Renal cortical epithelial cell (primary cell): ENCODE data around the gene EIF2B2. TPM values are rescaled to one million over a fixed set of nuclear protein-coding genes. Genes with fewer than 3 reads are reported as not detected.

Source experiments
- DNase-seq: peaks from one replicate; pipeline ENCODE4 v3.0.0-alpha.2; 2011; ENCODE audit warnings: low read depth
- total RNA-seq: library from RNA; depleted of rRNA; stranded (reverse); fragments of >200 nt; gene quantifications from 2 replicates; pipeline ENCODE4 v1.2.3, GENCODE V29; 2014

Gene EIF2B2
- total RNA-seq, 1 donor from 2014 or later = 54.4 TPM

DNA sequence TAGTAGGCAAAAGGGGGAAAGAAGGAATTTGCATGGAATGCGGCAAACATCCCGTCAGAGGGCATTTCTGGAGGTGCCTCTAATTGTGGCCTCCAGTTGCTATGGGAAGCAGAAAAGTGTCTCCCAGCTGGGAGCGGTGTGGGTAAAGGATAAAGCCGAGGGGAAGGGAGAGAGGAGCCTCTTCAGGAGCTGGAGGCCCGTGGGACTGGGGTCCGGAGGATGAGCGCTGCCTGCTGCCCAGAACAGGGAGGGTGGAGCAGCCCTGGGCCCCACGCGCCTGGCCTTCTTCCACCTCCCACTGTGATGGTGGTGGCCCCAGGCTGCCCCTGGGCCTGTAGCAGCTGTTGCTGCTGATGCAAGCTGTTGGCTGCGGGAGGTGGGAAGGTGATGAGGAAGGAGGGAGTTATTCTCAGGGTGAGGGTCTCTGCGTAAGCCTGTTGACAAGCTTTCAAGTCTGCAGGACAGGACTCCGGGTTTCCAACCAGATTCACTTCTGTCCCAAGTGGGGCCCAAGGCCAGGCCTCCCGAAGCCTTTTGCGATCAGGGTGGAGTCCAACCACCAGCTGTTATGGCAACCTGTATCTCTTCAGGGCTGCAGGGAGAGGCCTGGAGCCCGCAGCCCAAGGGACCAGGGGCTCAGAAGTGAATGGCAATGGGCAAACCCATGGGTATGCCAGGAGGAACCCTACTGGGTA lies 28.2 kb upstream of the EIF2B2 start:
- DNase-seq = no peak

DNA sequence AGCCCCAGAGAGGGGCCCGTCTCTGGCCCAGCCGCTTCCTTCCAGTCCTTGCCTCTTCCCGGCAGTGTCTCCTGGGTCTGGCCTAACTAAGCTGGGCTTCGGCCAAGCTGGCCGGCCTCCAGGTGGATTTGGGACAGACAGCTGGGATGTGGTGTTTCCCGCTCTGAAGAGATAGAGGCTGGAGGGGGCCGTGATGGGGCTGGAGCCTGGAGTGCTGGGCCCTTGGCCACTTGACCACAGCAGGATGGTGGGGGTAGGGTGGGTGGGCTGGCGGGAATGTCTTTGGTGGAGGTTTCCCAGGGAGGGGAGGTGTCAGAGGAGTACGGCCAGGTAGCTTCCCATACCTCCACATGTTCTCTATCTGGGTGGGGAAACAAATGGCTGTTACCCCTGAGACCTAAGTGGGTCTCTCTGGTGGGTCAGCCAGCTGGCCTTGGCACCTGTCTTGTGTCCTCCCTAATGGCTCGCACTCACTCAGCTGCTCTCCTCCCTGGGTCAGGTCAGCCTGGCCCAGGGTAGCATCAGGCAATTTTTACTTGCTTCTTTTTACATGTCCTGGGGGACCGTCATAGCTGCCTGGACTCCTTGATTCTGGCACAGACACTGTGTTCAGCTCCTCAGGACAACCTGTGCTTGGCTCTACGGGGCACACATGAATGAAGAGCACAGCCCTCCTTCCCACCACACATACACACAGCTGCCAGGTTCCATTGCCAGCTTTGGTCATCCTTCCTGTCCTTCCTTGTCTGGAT lies 27.5 kb upstream of the EIF2B2 start:
- DNase-seq = no peak

DNA sequence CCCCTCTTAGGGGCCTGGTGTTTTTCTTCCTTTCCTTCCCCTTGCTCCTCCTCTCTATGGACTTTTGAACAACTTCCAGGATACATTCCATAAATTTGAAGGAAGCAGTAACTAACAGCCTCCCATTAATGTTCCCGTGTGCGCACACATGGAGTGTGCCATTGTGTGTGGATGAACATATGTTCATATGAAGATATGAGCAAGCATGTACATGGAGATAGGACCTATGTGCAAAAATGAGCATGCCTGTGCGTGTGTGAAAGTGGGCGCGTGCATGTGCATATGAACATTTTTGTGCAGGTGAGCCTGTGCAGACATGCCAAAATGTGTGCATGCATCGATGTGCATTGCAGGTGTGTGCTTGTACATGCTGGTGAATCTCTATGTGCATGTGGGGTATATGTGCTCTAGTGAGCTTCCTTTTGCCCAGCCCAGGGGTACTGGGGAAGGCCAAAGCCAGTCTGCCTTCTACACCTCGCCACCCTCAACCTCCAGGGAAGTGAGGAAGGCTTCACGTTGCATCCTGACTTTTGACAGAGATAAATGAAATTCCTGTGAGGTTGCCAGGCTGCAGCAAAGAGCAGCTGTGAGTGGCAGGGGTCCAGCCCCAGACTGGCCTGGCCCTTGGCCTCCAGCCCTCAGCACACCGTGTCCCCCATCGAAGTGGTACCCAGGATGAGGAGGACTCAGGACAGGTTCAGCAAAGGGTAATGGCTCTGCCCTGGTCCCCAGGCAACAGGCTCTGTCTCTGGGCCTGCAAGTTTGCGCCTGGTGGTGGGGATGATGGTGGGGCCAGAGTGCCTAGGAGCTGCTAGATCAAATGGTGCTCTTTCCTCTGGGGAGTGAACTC lies 26.2 kb upstream of the EIF2B2 start:
- no peak for DNase-seq

DNA sequence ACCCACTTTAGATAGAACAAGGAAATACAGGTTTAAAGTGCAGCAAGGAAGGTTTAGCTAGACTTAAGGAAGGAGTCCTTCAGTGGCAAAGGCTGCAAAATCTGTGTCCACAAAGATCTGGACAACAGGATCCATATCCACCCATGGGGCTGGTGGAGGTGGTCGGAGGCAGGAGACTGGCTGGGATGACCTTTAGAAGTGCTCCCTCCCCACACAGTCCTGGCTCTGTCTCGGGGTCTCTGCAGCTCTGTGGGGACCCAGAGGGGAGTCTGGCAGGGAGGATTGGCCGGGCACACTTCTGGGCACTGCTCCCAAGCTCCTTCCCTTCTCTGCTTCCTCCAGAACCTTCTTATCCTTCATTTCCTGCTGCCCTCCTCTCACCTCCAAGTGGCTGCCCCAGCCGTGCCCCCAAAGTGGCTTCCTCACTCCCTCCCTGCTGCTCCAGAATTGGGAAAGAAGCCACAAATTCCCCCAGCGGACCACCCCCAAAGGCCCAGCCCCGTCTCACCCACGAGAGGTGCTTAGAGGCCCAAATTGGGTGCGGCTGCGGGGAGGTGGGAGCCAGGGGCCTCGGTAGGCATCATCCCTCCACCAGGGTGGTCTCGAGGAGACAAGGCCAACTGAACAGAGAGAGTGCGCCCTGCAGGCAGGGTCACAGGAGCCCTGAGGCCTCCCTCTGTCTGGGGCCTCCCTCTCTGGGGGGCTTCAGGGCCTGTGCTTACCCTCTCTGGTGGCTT lies 25.4 kb upstream of the EIF2B2 start:
- no peak for DNase-seq

DNA sequence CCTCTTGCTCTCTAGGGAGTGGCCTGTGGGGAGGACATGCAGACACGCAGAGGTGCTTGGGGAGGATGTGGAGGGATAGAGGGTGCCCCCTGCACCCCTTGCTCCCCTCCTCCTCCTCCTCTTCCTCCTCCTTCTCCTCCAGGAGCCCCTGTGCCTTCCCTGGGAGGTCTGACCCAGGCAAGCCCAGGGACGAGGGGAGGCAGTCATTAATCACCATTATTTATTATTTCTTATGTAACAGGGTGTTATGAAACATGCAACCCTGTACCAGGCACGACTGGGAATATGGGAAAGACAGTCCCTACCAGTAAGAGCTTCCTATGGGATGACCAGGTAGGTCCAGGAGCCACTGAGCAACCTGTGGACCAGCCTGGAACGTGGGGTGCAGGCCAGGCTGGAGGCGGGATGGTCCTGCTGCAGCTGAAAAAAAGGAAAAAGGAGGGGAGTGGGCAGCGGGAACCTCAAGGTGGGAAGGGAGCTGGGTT lies 24.8 kb upstream of the EIF2B2 start:
- no peak for DNase-seq

DNA sequence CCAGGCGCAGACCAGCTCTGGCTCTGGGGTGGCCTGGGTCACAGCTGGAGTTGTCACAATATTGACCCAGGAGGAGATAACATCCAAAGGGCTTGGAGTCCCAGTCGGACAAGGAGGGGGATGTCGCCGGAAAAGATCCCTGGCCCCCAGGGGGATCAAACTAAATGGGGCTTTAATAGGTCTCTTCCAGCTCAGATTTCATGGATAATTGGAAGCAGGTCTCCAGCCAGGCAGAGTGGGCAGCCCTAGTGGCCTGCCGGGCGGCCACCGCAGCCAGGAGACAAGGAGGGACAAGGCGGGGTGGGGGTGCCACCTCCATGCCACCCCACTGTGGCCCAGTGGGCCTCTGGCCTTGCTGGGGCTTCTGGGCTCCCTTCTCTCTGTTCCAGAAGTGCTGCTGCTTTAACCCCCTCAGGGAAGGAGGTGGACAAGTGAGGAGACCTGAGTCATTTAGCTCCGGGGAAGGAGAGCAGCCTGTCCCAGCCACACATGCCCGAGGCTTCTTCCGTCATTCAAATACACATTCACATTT lies 24.2 kb upstream of the EIF2B2 start:
- DNase-seq = no peak

DNA sequence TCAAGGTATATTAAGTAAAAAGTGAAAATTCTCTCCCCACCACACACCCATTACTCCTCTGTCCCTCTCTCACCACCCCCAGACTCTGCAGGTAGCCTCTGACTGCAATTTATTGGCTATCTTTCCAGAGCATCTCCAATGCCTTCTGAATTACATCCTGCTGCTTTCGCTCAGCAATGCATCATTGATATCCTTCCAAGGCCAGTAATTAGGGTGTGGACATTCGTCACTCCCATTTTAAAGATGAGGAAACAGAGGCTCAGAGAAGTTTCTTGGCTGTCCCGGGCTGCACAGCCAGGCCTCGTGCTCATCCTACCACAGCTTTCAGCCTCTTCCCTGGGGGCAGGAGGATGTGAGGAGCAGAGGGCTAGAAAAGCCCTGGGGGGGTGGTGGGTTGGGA lies 23.7 kb upstream of the EIF2B2 start:
- no peak for DNase-seq

DNA sequence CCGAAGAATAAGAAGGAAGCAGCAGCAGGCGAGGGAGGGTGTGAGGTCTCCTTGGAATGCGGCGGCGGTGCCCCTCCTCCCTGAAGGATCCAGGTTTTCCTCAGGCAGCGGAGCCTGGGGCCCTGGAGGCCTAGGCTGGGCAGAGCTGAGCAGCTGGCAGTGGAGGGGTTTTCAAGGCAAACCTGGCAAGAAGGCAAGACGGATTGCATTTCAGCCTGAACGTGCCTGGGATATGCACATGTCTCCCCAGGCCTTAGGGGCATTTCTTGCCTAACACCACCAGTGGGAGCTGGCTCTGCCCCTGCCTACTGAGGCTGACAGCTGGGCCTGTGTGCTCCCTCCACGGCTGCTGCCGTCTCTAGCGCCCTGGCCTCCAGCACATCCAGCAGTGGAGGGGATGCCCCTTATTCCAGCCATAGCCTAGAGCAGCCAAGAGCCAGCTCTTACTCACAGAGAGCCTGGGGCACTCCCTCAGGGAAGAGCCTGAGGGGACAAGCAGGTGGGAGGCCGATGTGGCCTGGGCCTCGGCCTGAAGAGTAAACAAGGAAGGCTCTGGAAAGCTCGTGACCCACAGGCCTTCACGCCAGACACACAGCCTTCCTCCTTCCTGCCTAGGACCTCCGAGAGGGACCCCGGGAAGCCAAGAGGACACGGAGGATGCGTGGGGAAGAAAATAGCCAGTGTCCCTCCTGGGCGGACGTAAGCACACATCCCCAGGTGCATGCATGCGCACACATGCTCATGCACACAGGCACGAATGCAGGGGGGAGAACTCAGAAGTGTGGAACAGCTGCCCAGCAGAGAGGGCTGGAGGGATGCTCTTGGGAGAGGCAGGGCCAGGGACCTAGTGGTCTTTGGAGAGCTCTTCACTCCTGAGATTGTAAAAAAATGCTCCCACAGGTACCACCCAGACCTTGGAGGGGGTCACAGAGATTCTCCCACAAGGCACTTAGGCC lies 23.0 kb upstream of the EIF2B2 start:
- peak; percentile 25 for DNase-seq

DNA sequence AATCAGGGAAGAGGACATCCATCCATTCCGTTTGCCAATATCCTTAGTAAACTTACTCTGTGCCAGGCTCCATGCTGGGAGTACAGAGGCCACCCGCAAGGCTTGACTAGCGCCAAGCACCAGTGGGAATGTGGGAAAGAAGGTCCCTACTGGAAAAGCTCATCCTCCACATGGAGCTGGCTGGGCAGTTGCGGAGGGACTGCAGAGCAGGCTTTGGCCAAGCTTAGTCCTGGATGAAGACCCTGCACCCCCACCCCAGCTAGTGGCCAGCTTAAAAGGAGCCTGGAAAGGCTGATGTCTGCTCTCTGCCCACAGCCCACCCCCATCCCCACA lies 22.4 kb upstream of the EIF2B2 start:
- DNase-seq = no peak

DNA sequence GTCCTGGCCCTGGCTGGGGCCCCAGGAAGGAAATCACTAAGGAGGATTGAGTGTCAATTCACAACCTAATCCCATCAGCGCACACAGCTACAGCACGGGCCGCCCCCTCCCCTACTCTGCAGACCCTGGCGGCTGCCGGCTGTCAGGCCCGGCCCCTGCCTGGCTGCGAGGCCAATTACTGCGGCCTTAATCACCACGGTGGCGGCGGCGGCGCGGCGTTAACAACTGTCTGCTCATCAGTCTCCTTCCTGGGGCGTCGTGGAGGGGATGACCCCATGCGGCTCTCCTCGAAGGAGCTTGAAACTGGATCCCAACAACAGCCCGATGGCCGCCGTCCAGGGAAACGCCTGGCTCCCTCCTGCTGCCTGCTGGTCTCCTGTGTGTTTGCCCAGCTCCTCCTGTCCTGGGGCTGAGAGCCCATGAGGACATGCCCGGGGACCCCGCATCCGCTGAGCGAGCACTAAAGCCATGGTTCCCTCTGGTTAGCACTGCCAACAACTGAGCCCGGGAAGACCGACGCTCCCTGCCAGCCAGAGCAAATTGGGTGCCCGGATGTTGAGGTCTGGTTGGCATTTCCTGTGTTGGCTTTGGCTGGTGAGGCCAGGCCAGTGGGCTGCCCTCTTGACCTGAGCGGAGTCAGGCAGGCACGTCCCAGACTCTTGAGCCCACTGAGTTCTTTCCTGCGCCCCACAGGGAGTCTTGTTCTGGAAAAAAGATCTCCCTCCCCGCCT lies 21.8 kb upstream of the EIF2B2 start:
- peak; percentile 46 for DNase-seq

DNA sequence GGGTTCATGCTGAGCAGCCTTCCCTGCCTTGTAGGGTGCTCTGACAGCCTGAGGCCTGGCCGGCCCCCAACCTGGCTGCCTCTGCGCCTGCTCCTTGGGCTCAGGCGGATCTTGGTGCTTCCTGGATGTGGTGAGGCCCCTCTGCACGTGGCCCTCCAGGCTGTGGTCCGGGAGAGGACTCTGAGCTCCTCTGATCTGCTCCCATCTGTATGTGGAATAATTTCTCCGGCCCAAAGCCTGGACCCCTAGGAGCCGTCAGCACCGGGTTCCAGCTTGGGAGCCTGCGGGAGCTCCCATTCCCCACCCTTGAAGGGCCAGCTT lies 21.3 kb upstream of the EIF2B2 start:
- no peak for DNase-seq

DNA sequence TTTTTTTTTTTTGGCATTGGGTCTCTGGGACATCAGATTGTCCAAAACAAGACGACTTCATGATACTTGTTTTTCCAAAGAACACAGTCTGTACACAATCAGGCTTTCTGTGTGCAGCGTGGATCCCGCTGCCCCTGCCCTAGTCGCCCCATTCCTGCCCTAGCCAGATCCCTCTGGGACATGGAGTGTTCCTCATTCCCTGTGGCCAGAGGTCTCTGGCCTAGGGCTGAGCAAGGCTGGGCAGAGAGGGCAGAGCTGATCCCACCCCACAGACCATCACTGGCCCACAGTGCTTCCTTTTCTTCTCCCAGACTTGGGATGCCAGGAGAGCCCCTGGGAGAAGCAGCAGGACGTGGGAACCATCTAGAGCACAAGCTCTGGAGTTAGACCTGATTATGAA lies 20.9 kb upstream of the EIF2B2 start:
- DNase-seq = no peak

DNA sequence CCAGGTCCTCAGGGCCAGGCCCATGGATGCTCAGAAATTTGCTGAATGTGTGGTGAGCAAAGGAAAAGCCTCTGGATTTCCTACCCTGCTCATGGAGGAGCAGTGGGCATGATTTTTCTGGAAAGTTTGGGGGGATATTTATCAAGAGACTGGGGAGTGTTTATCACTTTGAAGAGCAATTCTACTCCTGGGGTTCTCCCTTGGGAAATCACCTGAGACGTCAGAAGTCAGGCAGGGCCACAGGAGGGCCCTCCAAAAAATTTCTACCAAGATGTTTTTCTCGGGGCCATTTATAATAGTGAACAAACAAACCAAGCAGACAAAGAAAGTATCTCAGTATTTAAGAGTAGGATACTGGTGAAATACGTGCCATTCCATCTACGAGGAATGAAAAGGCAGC lies 20.1 kb upstream of the EIF2B2 start:
- no peak for DNase-seq

DNA sequence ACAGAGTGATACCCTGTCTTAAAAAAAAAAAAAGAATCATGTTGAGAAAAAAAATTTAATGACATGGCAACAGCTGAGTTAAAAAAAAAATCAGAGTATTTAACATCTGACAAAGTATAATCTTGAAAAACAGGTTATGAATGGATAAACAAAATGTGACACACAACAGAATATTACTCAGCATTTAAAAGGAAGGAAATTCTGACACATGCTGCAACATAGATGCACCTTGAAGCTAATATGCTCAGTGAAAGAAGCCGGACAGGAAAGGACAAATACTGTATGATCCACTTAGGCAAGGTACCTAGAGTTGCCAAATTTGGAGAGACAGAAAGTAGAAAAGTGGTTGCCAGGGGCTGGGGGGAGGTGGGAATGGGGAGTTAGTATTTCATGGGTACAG lies 19.4 kb upstream of the EIF2B2 start:
- DNase-seq = no peak

DNA sequence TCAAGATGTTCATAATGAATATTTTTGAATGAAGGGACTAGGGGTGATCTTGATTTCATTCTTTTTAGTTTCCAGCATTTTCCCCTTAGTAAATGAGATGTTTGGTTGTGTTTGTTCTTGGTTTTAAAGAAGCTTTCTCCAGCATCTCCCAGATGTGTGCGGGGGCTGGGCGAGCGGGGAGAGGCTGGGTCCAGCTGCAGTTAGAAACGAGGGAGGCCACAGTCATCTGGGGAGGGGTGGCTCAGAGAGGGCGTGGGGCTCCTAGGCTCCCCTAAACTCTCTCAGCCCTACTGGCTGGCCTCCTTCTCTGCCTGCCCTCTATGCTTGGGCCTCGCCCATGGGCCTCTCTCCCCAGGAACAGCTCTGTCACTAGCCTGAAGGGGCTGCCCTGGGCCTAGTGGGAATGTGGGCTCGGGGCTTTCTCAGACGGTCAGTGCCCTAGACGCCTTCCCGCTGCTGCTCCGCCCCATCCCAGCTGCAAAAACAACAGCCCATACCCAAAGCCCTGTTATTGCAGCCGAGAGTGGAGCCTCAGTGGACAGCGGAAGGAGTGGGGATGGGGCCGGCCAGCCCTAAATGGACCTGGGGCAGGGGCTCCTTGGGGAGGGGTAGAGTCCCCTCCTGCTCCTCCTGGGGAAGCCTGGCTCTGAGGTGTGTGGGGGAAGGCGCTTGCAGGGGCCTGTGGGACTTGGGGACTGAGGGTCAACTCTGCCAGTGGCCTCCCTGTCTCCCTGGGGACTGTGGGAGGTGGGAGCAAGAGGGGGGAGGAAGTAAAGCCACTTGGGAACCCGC lies 18.3 kb upstream of the EIF2B2 start:
- no peak for DNase-seq

DNA sequence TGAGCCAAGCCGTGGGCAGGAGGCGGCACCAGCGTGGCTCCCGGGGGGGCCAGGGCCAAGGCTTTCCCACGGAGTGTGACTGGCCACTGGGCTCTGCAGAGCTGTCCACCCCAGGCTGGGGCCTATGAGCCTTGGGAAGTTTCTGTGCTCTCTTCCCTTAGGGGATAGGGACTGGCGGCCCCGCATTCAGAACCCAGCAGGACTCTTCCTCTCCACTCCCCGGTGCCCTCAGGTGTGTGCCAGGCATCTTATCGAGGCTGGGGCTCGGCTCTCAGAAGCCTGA lies 17.8 kb upstream of the EIF2B2 start:
- no peak for DNase-seq

DNA sequence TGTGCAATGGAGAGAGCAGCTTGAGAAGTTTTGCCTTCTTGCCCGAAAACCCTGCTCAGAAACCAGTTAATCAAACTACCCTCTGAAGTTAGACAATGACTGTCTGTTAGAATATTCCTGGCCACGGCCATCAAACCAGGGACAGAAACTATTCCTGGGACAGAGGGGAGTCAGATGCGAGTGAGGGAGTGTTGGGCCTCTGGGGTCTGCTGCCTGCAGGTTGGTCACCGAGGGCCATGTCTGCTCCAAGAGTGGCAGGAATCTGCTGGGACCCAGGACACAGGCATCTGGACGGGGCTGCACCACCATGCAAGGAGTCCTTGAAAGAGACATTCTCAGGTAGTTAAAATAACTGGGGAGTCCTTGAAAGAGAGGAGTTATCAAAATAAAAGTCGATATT lies 16.9 kb upstream of the EIF2B2 start:
- DNase-seq = no peak

DNA sequence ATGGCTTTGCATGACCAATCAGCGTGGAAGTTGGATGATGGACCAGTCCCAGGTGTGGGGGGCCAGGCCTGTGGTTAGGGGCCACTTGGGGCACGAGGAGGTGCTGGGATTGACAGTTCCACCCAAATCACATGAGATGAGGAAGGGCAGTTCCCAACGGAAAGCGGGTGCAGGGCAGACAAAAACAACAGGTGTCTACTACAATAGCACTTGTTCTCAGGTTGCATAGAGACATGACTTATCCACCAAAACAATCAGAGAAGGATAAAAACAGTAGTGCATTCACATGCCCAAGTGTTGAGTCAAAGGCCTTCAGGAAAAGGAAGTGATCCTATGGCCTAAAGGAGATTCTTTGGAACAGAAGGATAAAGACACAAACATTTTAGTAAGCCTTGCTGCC lies 14.6 kb upstream of the EIF2B2 start:
- DNase-seq = peak; percentile 94

DNA sequence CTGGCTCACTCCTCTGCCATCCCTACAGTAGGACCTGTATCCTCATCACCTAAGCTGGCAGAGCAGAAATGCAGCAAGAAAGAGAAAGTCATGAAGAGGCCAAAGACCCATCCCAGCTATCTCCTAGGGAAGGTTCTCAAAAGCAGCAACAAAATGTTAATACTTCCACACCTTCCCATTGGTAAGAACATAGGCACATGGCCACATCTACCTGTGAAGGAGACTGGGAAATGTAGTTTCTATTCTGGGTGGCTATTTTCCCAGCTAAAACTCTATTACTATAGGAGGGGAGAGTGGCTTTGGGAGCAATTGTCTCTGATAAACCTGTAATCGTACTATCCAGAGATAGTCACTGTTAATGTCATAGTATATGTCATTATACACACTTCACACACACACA lies 13.7 kb upstream of the EIF2B2 start:
- no peak for DNase-seq
